Aorta (tissue), 5 donors: ENCODE measurements around the gene GPR162. TPM values are rescaled to one million over a fixed set of nuclear protein-coding genes. Genes with fewer than 3 reads are reported as not detected.
"Not testable (repeated sequence)": the region's sequence is repeated elsewhere in the genome, so short reads cannot be mapped to it uniquely, and the experiment has no call there.

ENCODE experiments used
- ATAC-seq: fragments of 200-7000 bp; cut with Tn5 transposase; one replicate; pipeline ENCODE4 v1.9.1; 2022; ENCODE audit warnings: moderate library complexity; ENCODE audit not compliant: low FRiP score
- DNase-seq, 2 donors: peaks; one replicate each; pipeline ENCODE4 v3.0.0-alpha.2; 2020
- H3K27ac ChIP-seq, 2 donors: one replicate each; pipeline ENCODE4 v1.5.1; 2013; ENCODE audit warnings: low read length in 2 of 2, mild to moderate bottlenecking in 2 of 2, moderate library complexity in 2 of 2, control low read depth in 1 of 2, inconsistent platforms in 1 of 2, low read depth in 1 of 2
- H3K27me3 ChIP-seq, 2 donors: one replicate each; pipeline ENCODE4 v1.6.1; 2013; ENCODE audit warnings: control low read depth in 1 of 2, low read length in 1 of 2, mild to moderate bottlenecking in 1 of 2, moderate library complexity in 1 of 2; ENCODE audit not compliant: insufficient read depth in 2 of 2, control insufficient read depth in 1 of 2
- H3K36me3 ChIP-seq, 2 donors: one replicate each; pipeline ENCODE4 v1.6.1; 2013; ENCODE audit warnings: control low read depth in 1 of 2, low read length in 1 of 2, mild to moderate bottlenecking in 1 of 2; ENCODE audit not compliant: insufficient read depth in 2 of 2, control insufficient read depth in 1 of 2
- H3K4me1 ChIP-seq, 2 donors: one replicate each; pipeline ENCODE4 v1.6.1; 2013; ENCODE audit warnings: low read length in 2 of 2, control low read depth in 1 of 2, mild to moderate bottlenecking in 1 of 2, moderate library complexity in 1 of 2; ENCODE audit not compliant: insufficient read depth in 2 of 2, control insufficient read depth in 1 of 2
- H3K4me3 ChIP-seq, 2 donors: one replicate each; pipeline ENCODE4 v1.5.1; 2013; ENCODE audit warnings: low read length in 2 of 2, control low read depth in 1 of 2, mild to moderate bottlenecking in 1 of 2
- H3K9me3 ChIP-seq: one replicate; pipeline ENCODE4 v1.6.1; 2013; ENCODE audit warnings: mild to moderate bottlenecking, low read length; ENCODE audit not compliant: control insufficient read depth
- WGBS, 2 donors: extraction: QIAGEN DNeasy Blood & Tissue Kit; methylation state at CpG; one replicate each; pipeline ENCODE4 v1.1.7; 2013; 5-methylcytosine and 5-hydroxymethylcytosine counted together
- intact Hi-C, 2 donors: fragments of 100-400 bp; cut with DNase I; formaldehyde crosslinking; loops; one replicate each; pipeline versions ENCODE4 v1.14.2 to v1.15.0; 2022
- polyA plus RNA-seq, 2 donors: library from polyadenylated mRNA; stranded (reverse); fragments of 200-250 nt; gene quantifications; one replicate each; pipeline ENCODE4 v1.2.3, GENCODE V29; 2013
- total RNA-seq, 2 donors: library from RNA; stranded (reverse); fragmentation: NEBNext Ultra II Directional; extraction: Animal tissue kit (Norgen Biotek cat#: 25700); gene quantifications; one replicate each; pipeline ENCODE4 v1.2.1, GENCODE V29; 2021
- donor health status: healthy with polysubstance abuse.
- donor health status: Bipolar disorder and iron deficiency.
- donor health status: DM: no; HTN: no; CAD: no.
- donor health status: DM: no; HTN: no; CAD: no.
- donor health status: DM: yes; HTN: yes; CAD: no.

Gene GPR162
- total and polyA plus RNA-seq, 4 donors: 4.4 to 17.2 (median 11.3) TPM

DNA sequence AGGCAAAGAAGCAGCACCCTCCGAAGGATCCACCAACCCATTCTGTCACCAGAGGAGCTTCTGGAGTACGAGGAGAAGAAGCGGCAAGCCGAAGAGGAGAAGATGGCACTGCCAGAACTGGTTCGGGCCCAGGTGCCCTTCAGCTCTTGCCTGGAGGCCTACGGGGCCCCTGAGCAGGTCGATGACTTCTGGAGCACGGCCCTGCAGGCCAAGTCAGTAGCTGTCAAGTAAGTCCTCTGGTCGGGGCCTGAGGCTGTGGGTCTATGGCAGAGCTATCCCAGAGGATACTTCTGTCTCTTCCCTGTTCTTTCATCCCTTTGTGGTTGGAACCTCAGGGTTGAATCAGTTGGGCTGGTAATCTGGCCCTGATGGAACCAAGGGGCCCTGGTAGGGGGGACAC, 39.8 kb downstream of the GPR162 start:
- Histone ChIP-seq H3K4me1 (no peaks in the 10 kb centered on the region), H3K27me3 (no peaks in the 10 kb centered on the region), H3K36me3 (peaks cover 3 to 17% of the 10 kb centered on the region in 2 donors), H3K4me3 (no peak overlapping the region), H3K27ac (no peak overlapping the region), H3K9me3 (no peaks in the 10 kb centered on the region)
- ATAC-seq (no peak), DNase-seq (no peak)
- intact Hi-C loops: no loop called here
- WGBS, 2 donors: 88 to 91% methylated on average over 9 of the region's 9 CpGs

GRCh38 chr12:6863033-6863432, 41.4 kb downstream of the GPR162 start:
- no peak for ATAC-seq
- no peaks in the 10 kb centered on the region for H3K4me1 ChIP-seq
- H3K9me3 ChIP-seq: no peaks in the 10 kb centered on the region
- intact Hi-C loops: no loop called here
- WGBS, 2 donors: 89 to 90% methylated on average over 11 of the region's 11 CpGs
- no peak overlapping the region for H3K4me3 ChIP-seq
- no peak for DNase-seq
- no peak overlapping the region for H3K27ac ChIP-seq
- no peaks in the 10 kb centered on the region for H3K27me3 ChIP-seq
- peaks cover 3 to 17% of the 10 kb centered on the region in 2 donors for H3K36me3 ChIP-seq

- H3K9me3 ChIP-seq: no peaks in the 10 kb centered on the region
- no peaks in the 10 kb centered on the region for H3K27me3 ChIP-seq
- no peak for ATAC-seq
- no peak overlapping the region for H3K27ac ChIP-seq
- WGBS, 2 donors: 89 to 95% methylated on average over 16 of the region's 16 CpGs
- H3K4me3 ChIP-seq: no peak overlapping the region
- intact Hi-C loops: no loop called here
- peaks cover 3 to 13% of the 10 kb centered on the region in 2 donors for H3K36me3 ChIP-seq
- DNase-seq: no peak
- peaks cover 0 to 1% of the 10 kb centered on the region in 2 donors for H3K4me1 ChIP-seq
Observed at GRCh38 chr12:6863586-6864321, 42.1 kb downstream of the GPR162 start.

GRCh38 chr12:6865307-6865706, 43.7 kb downstream of the GPR162 start:
- not testable (repeated sequence) for H3K4me3 ChIP-seq, H3K9me3 ChIP-seq, H3K27ac ChIP-seq, ATAC-seq, DNase-seq, H3K27me3 ChIP-seq, H3K4me1 ChIP-seq
- intact Hi-C loops: loop anchor here in 1 of 2 donors (5.0 kb wide), 2 partner anchors 62 to 77 kb away; partner anchors contain the start of genes ATN1, C12orf57 and RNU7-1
- peaks cover 3 to 11% of the 10 kb centered on the region in 2 donors for H3K36me3 ChIP-seq
- 91% methylated on average over 5 of the region's 5 CpGs for WGBS, 2 donors

DNA sequence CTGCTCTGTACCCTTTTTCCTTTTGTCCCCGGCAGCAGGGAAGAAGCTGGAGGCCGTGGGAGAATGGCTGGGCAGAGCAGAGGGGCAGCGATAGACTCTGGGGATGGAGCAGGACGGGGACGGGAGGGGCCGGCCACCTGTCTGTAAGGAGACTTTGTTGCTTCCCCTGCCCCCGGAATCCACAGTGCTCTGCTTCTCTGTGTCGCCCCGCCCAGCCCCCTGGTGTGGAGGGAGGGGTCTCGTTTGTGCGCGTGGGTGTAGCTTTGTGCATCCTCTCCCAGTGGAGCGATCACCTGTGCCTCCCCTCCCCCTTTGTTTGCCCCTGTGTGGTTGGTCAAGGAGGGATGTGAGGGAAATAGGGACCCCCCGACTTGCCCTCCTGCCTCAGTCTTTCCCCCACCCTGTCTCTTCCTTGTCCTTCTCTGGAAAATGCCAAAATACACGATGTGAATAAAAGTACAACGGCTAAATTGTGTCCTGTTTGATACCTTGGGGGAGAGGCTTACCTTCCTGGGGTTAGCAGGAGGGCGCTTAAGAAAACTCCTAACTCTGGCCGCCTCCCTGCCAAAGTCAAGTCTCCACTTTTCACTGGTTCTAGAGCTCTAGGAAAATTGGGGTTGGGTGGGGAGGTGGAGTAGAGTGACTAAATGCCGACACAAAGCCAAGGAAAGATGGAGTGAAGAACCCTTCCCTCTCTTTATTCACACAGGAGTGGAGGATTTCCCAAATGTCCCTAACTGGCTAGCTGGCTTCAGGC, 44.7 kb downstream of the GPR162 start:
- WGBS, 2 donors: 66 to 70% methylated on average over 17 to 19 of the region's 19 CpGs
- ATAC-seq: no peak
- Histone ChIP-seq H3K4me3 (no peak overlapping the region), H3K27me3 (no peaks in the 10 kb centered on the region), H3K9me3 (no peaks in the 10 kb centered on the region), H3K27ac (peak overlapping the region in 1 of 2 donors; percentile 77), H3K36me3 (peaks cover 3 to 6% of the 10 kb centered on the region in 2 donors), H3K4me1 (peaks cover 0 to 1% of the 10 kb centered on the region in 2 donors)
- intact Hi-C loops: loop anchor here (2.0 to 5.0 kb wide), 3 partner anchors 14 to 76 kb away; partner anchors contain the start of genes ATN1 (in 1 of the 2), C12orf57 (in 1 of the 2), RNU7-1 (in 1 of the 2) and USP5 (in 1 of the 2)
- no peak for DNase-seq

- Histone ChIP-seq H3K36me3 (peaks cover 2 to 3% of the 10 kb centered on the region in 2 donors), H3K4me3 (peak overlapping the region in 1 of 2 donors; percentile 88), H3K9me3 (no peaks in the 10 kb centered on the region), H3K27me3 (no peaks in the 10 kb centered on the region), H3K4me1 (peaks cover 0 to 1% of the 10 kb centered on the region in 2 donors), H3K27ac (peak overlapping the region in 1 of 2 donors; percentile 77)
- peak; percentile 83 to 91 for DNase-seq
- intact Hi-C loops: loop anchor here (2.0 to 5.0 kb wide), 3 partner anchors 14 to 75 kb away; partner anchors contain the start of genes ATN1 (in 1 of the 2), C12orf57 (in 1 of the 2), RNU7-1 (in 1 of the 2) and USP5 (in 1 of the 2)
- 0 to 1% methylated on average over 31 to 33 of the region's 33 CpGs for WGBS, 2 donors
- ATAC-seq: peak; percentile 20
Observed at GRCh38 chr12:6866920-6867412, 45.3 kb downstream of the GPR162 start.

DNA sequence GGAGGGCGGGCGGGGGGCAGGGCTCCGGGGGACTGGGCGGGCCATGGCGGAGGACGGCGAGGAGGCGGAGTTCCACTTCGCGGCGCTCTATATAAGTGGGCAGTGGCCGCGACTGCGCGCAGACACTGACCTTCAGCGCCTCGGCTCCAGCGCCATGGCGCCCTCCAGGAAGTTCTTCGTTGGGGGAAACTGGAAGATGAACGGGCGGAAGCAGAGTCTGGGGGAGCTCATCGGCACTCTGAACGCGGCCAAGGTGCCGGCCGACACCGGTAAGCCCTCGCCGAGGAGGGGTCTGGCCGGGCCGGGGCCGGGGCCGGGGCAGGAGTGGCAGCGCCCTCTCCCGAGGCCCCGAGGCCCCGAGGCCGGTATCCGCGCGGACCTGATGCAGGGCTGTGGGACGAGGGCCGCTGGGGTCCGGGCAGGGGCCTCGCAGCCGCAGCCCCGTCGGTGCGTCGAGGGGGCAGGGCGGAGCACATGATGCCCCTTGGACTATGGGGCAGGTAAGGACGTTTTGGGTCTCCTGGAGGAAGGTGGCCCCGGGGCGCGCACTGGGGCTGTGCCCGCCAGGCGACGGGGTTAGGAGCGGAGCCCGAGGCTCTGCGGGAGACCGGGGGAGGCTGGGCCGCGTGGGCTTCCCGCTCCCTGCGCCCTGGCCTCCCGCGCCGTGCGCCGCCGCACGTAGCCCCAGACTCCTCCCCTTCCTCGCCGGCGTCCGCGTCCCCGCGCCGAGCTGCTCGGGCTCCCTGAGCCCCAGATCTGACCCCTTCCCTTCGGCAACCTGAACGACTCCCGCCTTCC, 46.0 kb downstream of the GPR162 start, which contains the start of gene TPI1:
TPI1 (plus strand) TSS at position 119 of the 798 bp plus-strand sequence; CDS start at position 155, 36 bp downstream.
- 0% methylated on average over 66 to 86 of the region's 86 CpGs for WGBS, 2 donors

More for the DNA sequence above, 46.0 kb downstream of the GPR162 start, which contains the start of gene TPI1:
- intact Hi-C loops: loop anchor here (2.0 to 5.0 kb wide), 4 partner anchors 15 to 75 kb away; partner anchors contain the start of genes ATN1 (in 1 of the 2), C12orf57 (in 1 of the 2), RNU7-1 (in 1 of the 2) and USP5 (in 1 of the 2)
- peak; percentile 93 for ATAC-seq
- Histone ChIP-seq H3K27me3 (no peaks in the 10 kb centered on the region), H3K4me1 (peaks cover 0 to 1% of the 10 kb centered on the region in 2 donors), H3K9me3 (no peaks in the 10 kb centered on the region), H3K27ac (peak within 1 kb of the TSS in 1 of 2 donors; percentile 77), H3K4me3 (peak within 1 kb of the TSS; percentile 71 to 88), H3K36me3 (peaks cover 2 to 3% of the 10 kb centered on the region in 2 donors)
- peak; percentile 82 to 97 for DNase-seq
